Measurements from ENCODE around the gene KLHL6. TPM values are rescaled to one million over a fixed set of nuclear protein-coding genes. Genes with fewer than 3 reads are reported as not detected.

KLHL6 gene
- total RNA-seq, 1 experiment from 2014 or later, result not detected

- H3K27ac ChIP-seq, result no peak overlapping the region
- H3K4me3 ChIP-seq, result no peak overlapping the region
- no peaks in the 10 kb centered on the region for H3K4me1 ChIP-seq
- H3K27me3 ChIP-seq, result 0 out of 2 replicates have a peak, but pooled peaks cover 4% of the 10 kb centered on the region
- H3K9me3 ChIP-seq (replicated peaks), result no peaks in the 10 kb centered on the region
- DNase-seq, result no peak
- H3K36me3 ChIP-seq, result no peaks in the 10 kb centered on the region
These were observed 7.2 kb downstream of the KLHL6 start for GRCh38 chr3:183548262-183548769.

- 0 out of 2 replicates have a peak, but pooled peaks cover 4% of the 10 kb centered on the region for H3K27me3 ChIP-seq
- H3K9me3 ChIP-seq (replicated peaks), result no peaks in the 10 kb centered on the region
- no peaks in the 10 kb centered on the region for H3K4me1 ChIP-seq
- H3K36me3 ChIP-seq, result no peaks in the 10 kb centered on the region
- H3K4me3 ChIP-seq, result no peak overlapping the region
- no peak overlapping the region for H3K27ac ChIP-seq
- no peak for DNase-seq
These were observed 8.9 kb downstream of the KLHL6 start for GRCh38 chr3:183546625-183547024.

GRCh38 chr3:183545708-183546107 lies 9.8 kb downstream of the KLHL6 start:
- no peaks in the 10 kb centered on the region for H3K4me1 ChIP-seq
- DNase-seq, result no peak
- no peaks in the 10 kb centered on the region for H3K36me3 ChIP-seq
- H3K27ac ChIP-seq, result no peak overlapping the region
- no peaks in the 10 kb centered on the region for H3K9me3 ChIP-seq (replicated peaks)
- H3K4me3 ChIP-seq, result no peak overlapping the region
- H3K27me3 ChIP-seq, result 0 out of 2 replicates have a peak, but pooled peaks cover 4% of the 10 kb centered on the region

- Histone ChIP-seq H3K9me3 (replicated peaks) (no peaks in the 10 kb centered on the region), H3K27ac (no peak overlapping the region), H3K4me1 (no peaks in the 10 kb centered on the region), H3K27me3 (0 out of 2 replicates have a peak, but pooled peaks cover 4% of the 10 kb centered on the region), H3K4me3 (no peak overlapping the region), H3K36me3 (no peaks in the 10 kb centered on the region)
- DNase-seq, result no peak
These were observed 13.2 kb downstream of the KLHL6 start for GRCh38 chr3:183542355-183542754.

- H3K27me3 ChIP-seq, result 0 out of 2 replicates have a peak, but pooled peaks cover 4% of the 10 kb centered on the region
- H3K36me3 ChIP-seq, result no peaks in the 10 kb centered on the region
- H3K4me3 ChIP-seq, result no peak overlapping the region
- H3K27ac ChIP-seq, result no peak overlapping the region
- no peak for DNase-seq
- no peaks in the 10 kb centered on the region for H3K9me3 ChIP-seq (replicated peaks)
- no peaks in the 10 kb centered on the region for H3K4me1 ChIP-seq
These were observed 13.8 kb downstream of the KLHL6 start for GRCh38 chr3:183541738-183542137.

GRCh38 chr3:183541235-183541655 lies 14.3 kb downstream of the KLHL6 start:
- Histone ChIP-seq H3K36me3 (no peaks in the 10 kb centered on the region), H3K27me3 (0 out of 2 replicates have a peak, but pooled peaks cover 4% of the 10 kb centered on the region), H3K4me3 (no peak overlapping the region), H3K9me3 (replicated peaks) (no peaks in the 10 kb centered on the region), H3K27ac (no peak overlapping the region), H3K4me1 (no peaks in the 10 kb centered on the region)
- DNase-seq, result no peak

- no peaks in the 10 kb centered on the region for H3K9me3 ChIP-seq (replicated peaks)
- no peaks in the 10 kb centered on the region for H3K4me1 ChIP-seq
- no peak for DNase-seq
- no peaks in the 10 kb centered on the region for H3K36me3 ChIP-seq
- H3K4me3 ChIP-seq, result no peak overlapping the region
- 0 out of 2 replicates have a peak, but pooled peaks cover 4% of the 10 kb centered on the region for H3K27me3 ChIP-seq
- H3K27ac ChIP-seq, result no peak overlapping the region
These were observed 14.8 kb downstream of the KLHL6 start for GRCh38 chr3:183540501-183541234.

- Histone ChIP-seq H3K36me3 (no peaks in the 10 kb centered on the region), H3K27ac (no peak overlapping the region), H3K27me3 (0 out of 2 replicates have a peak, but pooled peaks cover 4% of the 10 kb centered on the region), H3K4me3 (no peak overlapping the region), H3K9me3 (replicated peaks) (no peaks in the 10 kb centered on the region), H3K4me1 (no peaks in the 10 kb centered on the region)
- DNase-seq, result no peak
These were observed 15.7 kb downstream of the KLHL6 start for GRCh38 chr3:183539811-183540210.

GRCh38 chr3:183538486-183538885 lies 17.0 kb downstream of the KLHL6 start:
- no peak overlapping the region for H3K4me3 ChIP-seq
- DNase-seq, result no peak
- no peaks in the 10 kb centered on the region for H3K36me3 ChIP-seq
- H3K27ac ChIP-seq, result no peak overlapping the region
- H3K9me3 ChIP-seq (replicated peaks), result no peaks in the 10 kb centered on the region
- no peaks in the 10 kb centered on the region for H3K4me1 ChIP-seq
- 0 out of 2 replicates have a peak, but pooled peaks cover under 1% of the 10 kb centered on the region for H3K27me3 ChIP-seq

- DNase-seq, result no peak
- Histone ChIP-seq H3K27ac (no peak overlapping the region), H3K4me1 (no peaks in the 10 kb centered on the region), H3K27me3 (no peaks in the 10 kb centered on the region), H3K4me3 (no peak overlapping the region), H3K36me3 (no peaks in the 10 kb centered on the region), H3K9me3 (replicated peaks) (no peaks in the 10 kb centered on the region)
These were observed 18.2 kb downstream of the KLHL6 start for GRCh38 chr3:183537295-183537730.

- H3K9me3 ChIP-seq (replicated peaks), result no peaks in the 10 kb centered on the region
- no peaks in the 10 kb centered on the region for H3K36me3 ChIP-seq
- no peaks in the 10 kb centered on the region for H3K27me3 ChIP-seq
- DNase-seq, result no peak
- H3K4me3 ChIP-seq, result no peak overlapping the region
- no peaks in the 10 kb centered on the region for H3K4me1 ChIP-seq
- H3K27ac ChIP-seq, result no peak overlapping the region
These were observed 19.1 kb downstream of the KLHL6 start for GRCh38 chr3:183536238-183536880.

GRCh38 chr3:183534249-183534648 lies 21.3 kb downstream of the KLHL6 start:
- H3K4me1 ChIP-seq, result no peaks in the 10 kb centered on the region
- no peak for DNase-seq
- no peak overlapping the region for H3K4me3 ChIP-seq
- H3K9me3 ChIP-seq (replicated peaks), result no peaks in the 10 kb centered on the region
- H3K27ac ChIP-seq, result no peak overlapping the region
- no peaks in the 10 kb centered on the region for H3K27me3 ChIP-seq
- H3K36me3 ChIP-seq, result no peaks in the 10 kb centered on the region

GRCh38 chr3:183533412-183534132 lies 21.9 kb downstream of the KLHL6 start:
- Histone ChIP-seq H3K36me3 (no peaks in the 10 kb centered on the region), H3K27ac (no peak overlapping the region), H3K4me1 (no peaks in the 10 kb centered on the region), H3K9me3 (replicated peaks) (no peaks in the 10 kb centered on the region), H3K27me3 (no peaks in the 10 kb centered on the region), H3K4me3 (no peak overlapping the region)
- DNase-seq, result no peak

GRCh38 chr3:183532620-183533411 lies 22.7 kb downstream of the KLHL6 start:
- no peaks in the 10 kb centered on the region for H3K4me1 ChIP-seq
- H3K4me3 ChIP-seq, result no peak overlapping the region
- no peak for DNase-seq
- no peaks in the 10 kb centered on the region for H3K36me3 ChIP-seq
- no peaks in the 10 kb centered on the region for H3K27me3 ChIP-seq
- H3K27ac ChIP-seq, result no peak overlapping the region
- H3K9me3 ChIP-seq (replicated peaks), result no peaks in the 10 kb centered on the region

Measured in SJCRH30 (cell line).